ENCODE measurements around the gene PWP1. TPM values are rescaled to one million over a fixed set of nuclear protein-coding genes. Genes with fewer than 3 reads are reported as not detected.

Gene PWP1
- total and polyA plus RNA-seq, 10 of the 15 experiments (the other 5 are each of a cell fraction or from before 2014, with no cell fraction given): 42.4 to 283 (median 84.6) TPM

DNA sequence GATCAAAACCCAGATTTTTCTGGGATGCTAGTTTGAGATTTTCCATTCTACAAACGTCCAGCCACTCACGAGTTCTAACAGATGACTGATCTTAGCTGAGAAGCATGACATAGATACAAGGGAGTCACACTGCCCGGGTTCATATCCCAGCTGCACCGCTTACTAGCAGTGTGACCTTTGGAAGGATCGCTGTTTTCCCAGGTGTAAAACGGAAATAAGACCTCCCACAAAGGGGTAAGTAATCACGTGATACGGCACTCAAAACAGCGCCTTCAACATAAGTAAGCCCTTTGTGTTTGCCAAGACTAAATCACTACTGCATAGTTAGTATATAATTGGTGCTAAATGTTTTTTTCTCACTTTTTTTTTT, 624 bp upstream of the PWP1 start:
- 22% methylated on average over 9 of the region's 9 CpGs for WGBS (ENCODE audit: insufficient coverage, insufficient replicate concordance, low lambda C conversion rate, missing lambda C conversion rate)
- Histone ChIP-seq H3K79me2 (ENCODE audit: control insufficient read depth, insufficient read depth, low read length) (peaks cover 25% of the 10 kb centered on the region), H3K9ac (ENCODE audit: control insufficient read depth, insufficient read depth, low read length) (peak overlapping the region; percentile 86), H2AFZ (ENCODE audit: control insufficient read depth, low read depth, low read length) (peak overlapping the region; percentile 76), H3K27me3 (replicated peaks in 1 of 2; ENCODE audit: control insufficient read depth in 2 of 2, insufficient read depth in 2 of 2, low read length in 1 of 2) (no peaks in the 10 kb centered on the region), H3K4me1 (ENCODE audit: control insufficient read depth, insufficient read depth, low read length) (peaks cover 3% of the 10 kb centered on the region; the same call in 1 of the 2 replicates), H3K36me3 (ENCODE audit: control insufficient read depth in 2 of 2, insufficient read depth in 2 of 2, low read length in 1 of 2) (peaks cover 0 to 8% of the 10 kb centered on the region in 2 experiments; a peak in 2 of 4 replicates), H3K27ac (ENCODE audit: control insufficient read depth, insufficient read depth) (peak overlapping the region; percentile 72), H4K20me1 (ENCODE audit: control insufficient read depth, insufficient read depth) (no peaks in the 10 kb centered on the region), H3K9me3 (replicated peaks; ENCODE audit: control insufficient read depth, insufficient read depth, low read length) (no peaks in the 10 kb centered on the region; the same call in 2 of the 3 replicates), H3K4me3 (peak overlapping the region; percentile 93), H3K4me2 (ENCODE audit: control insufficient read depth, insufficient read depth) (peak overlapping the region; percentile 94)
- BruUV-seq (replicated peaks): TSS peak; percentile 99
- POLR2A ChIA-PET: interaction anchor here (1.4 kb wide), 1 partner anchor 74 kb away, joined by 3 read pairs; no protein-coding TSS in a partner anchor
- SMC1A ChIA-PET (ENCODE audit: uncharacterized antibody, unreplicated experiment): interaction anchor here (0.8 to 1.4 kb wide), 3 partner anchors 10 to 201 kb away, joined by 3 to 4 read pairs (median 3); no protein-coding TSS in a partner anchor
- intact Hi-C loops (cut with micrococcal nuclease; ENCODE audit: unreplicated experiment) (loop anchor here (2.0 to 5.0 kb wide), 2 partner anchors 76 to 217 kb away; partner anchors contain the start of gene PRDM4), in situ Hi-C loops (cut with MboI) (loop anchor here (5.0 to 25.0 kb wide), 2 partner anchors 72 to 827 kb away; partner anchors contain the start of gene FICD)
- TF ChIP-seq TCF3 (IDR thresholded peaks at IDR 0.05; ENCODE audit: borderline replicate concordance, insufficient read depth, low read depth, low read length) (no peak), IKZF2 (IDR thresholded peaks at IDR 0.05) (0 out of 4 replicates have a peak, but pooled peaks of 1 of the 2 experiments have one; percentile 19), EED (IDR thresholded peaks at IDR 0.05; ENCODE audit: low read depth) (no peak), NR2C1 (IDR thresholded peaks at IDR 0.05) (no peak), RAD51 (IDR thresholded peaks at IDR 0.05) (peak; percentile 88), IKZF1 (conservative IDR thresholded peaks at IDR 0.05) (no peak), PAX8 (IDR thresholded peaks at IDR 0.05) (no peak), SMAD5 (IDR thresholded peaks at IDR 0.05; ENCODE audit: low read depth) (no peak), BHLHE40 (IDR thresholded peaks at IDR 0.05; ENCODE audit: borderline replicate concordance in 1 of 2, low read depth in 2 of 2, low read length in 1 of 2) (peak in 1 of 2 experiments; percentile 52; a peak in 2 of 4 replicates)
- DNase-seq (ENCODE audit: low read depth, low spot score): no peak
- CTCF ChIA-PET: interaction anchor here (0.6 to 2.6 kb wide), 5 partner anchors 9 to 778 kb away, joined by 3 to 12 read pairs (median 5); no protein-coding TSS in a partner anchor
- ATAC-seq: peak; percentile 23
- no peak for FAIRE-seq
- RAD21 ChIA-PET (ENCODE audit: unreplicated experiment): interaction anchor here (0.9 to 1.2 kb wide), 3 partner anchors 9 to 200 kb away, joined by 3 read pairs; no protein-coding TSS in a partner anchor

Data from GM12878 (cell line).